Sigmoid colon (tissue), 4 donors: Measurements from ENCODE around the gene CHSY3.

ENCODE experiments used
- CTCF ChIP-seq, 4 experiments: fragments of 450-650 bp in 3 of 4; fragments of 200-600 bp in 1 of 4; IDR thresholded peaks; one replicate each; pipeline ENCODE4 v1.5.1; 2016 to 2019; ENCODE audit warnings: antibody characterized with exemption in 4 of 4, mild to moderate bottlenecking in 3 of 4, moderate library complexity in 2 of 4
- POLR2A ChIP-seq, 2 donors: fragments of 450-650 bp; IDR thresholded peaks; one replicate each; pipeline ENCODE4 v1.6.1; 2016; ENCODE audit warnings: antibody characterized with exemption in 2 of 2, mild to moderate bottlenecking in 2 of 2, moderate library complexity in 2 of 2
- POLR2AphosphoS5 ChIP-seq, 4 donors: sonication (generic); formaldehyde crosslinking; IDR thresholded peaks; one replicate each; pipeline ENCODE4 v1.6.1; 2017; ENCODE audit warnings: antibody characterized with exemption in 4 of 4

DNA sequence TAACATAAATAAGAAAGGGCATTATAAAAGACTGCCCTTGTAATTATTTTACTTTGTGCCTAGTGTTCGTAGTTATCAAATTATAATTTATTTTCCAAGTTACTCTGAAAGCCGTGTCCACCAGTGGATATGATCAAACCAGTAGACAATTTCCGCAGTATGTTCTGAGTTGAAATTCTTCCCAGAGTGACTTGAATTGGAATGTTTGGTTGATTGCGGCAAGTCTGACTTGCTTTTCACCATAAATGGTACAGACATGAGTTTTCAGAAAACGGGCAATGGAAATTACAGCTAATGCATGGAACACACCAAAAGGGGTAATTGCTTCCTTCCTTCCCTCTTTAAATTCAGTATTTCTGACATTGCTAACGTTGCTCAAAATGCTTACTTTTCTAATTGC lies 56.6 kb downstream of the CHSY3 start:
- TF ChIP-seq POLR2AphosphoS5 (IDR thresholded peaks at IDR 0.05) = no peak
- TF ChIP-seq CTCF (IDR thresholded peaks at IDR 0.05) = no peak
- no peak for TF ChIP-seq POLR2A (IDR thresholded peaks at IDR 0.05)
